Measurements from ENCODE around the gene ALAS1. TPM values are rescaled to one million over a fixed set of nuclear protein-coding genes. Genes with fewer than 3 reads are reported as not detected.

Gene ALAS1
- total and polyA plus RNA-seq, 2 experiments from 2014 or later = 17.8 to 42.8 TPM

DNA sequence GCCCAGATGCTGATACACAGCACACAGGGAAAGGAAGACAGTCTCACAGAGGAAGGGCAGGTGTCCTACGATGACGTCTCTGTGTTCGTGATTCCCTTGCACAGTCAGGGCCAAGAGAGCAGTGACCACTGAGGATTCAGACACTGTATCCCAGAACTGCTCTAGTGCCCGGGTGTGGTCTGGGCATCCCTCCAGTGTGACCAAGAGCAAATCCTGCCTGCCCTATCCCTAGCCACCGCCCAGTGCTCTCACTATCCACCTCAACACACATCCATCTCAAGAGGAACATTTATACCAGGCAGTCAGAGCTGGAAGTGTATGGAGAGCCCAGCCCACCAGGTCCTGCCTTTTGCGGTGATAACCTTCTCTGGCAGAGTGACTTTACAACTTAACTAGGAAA lies 51.7 kb downstream of the ALAS1 start:
- Mint-ChIP-seq H3K27ac (no peak overlapping the region), H3K4me3 (no peak overlapping the region), H3K27me3 (ENCODE audit: insufficient read depth, low read depth, poor library complexity) (peaks cover 41% of the 10 kb centered on the region), H3K4me1 (peaks cover 5% of the 10 kb centered on the region; the same call in 2 of the 3 replicates), H3K9me3 (no peaks in the 10 kb centered on the region), H3K36me3 (ENCODE audit: low read depth) (peaks cover 25% of the 10 kb centered on the region; the same call in 2 of the 3 replicates)
- H3F3A ChIP-seq (replicated peaks; ENCODE audit: low read depth) = peaks cover 8% of the 10 kb centered on the region
- no peak for TF ChIP-seq ZNF114 (CRISPR knock-in tag; IDR thresholded peaks at IDR 0.05)
- no peak for TF ChIP-seq ETS1 (IDR thresholded peaks at IDR 0.05)
- TF ChIP-seq POLR2AphosphoS5 (IDR thresholded peaks at IDR 0.05; ENCODE audit: low read depth) = peak; percentile 37
- TF ChIP-seq, protein P1, sequence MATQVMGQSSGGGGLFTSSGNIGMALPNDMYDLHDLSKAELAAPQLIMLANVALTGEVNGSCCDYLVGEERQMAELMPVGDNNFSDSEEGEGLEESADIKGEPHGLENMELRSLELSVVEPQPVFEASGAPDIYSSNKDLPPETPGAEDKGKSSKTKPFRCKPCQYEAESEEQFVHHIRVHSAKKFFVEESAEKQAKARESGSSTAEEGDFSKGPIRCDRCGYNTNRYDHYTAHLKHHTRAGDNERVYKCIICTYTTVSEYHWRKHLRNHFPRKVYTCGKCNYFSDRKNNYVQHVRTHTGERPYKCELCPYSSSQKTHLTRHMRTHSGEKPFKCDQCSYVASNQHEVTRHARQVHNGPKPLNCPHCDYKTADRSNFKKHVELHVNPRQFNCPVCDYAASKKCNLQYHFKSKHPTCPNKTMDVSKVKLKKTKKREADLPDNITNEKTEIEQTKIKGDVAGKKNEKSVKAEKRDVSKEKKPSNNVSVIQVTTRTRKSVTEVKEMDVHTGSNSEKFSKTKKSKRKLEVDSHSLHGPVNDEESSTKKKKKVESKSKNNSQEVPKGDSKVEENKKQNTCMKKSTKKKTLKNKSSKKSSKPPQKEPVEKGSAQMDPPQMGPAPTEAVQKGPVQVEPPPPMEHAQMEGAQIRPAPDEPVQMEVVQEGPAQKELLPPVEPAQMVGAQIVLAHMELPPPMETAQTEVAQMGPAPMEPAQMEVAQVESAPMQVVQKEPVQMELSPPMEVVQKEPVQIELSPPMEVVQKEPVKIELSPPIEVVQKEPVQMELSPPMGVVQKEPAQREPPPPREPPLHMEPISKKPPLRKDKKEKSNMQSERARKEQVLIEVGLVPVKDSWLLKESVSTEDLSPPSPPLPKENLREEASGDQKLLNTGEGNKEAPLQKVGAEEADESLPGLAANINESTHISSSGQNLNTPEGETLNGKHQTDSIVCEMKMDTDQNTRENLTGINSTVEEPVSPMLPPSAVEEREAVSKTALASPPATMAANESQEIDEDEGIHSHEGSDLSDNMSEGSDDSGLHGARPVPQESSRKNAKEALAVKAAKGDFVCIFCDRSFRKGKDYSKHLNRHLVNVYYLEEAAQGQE (IDR thresholded peaks at IDR 0.05; ENCODE audit: unreplicated experiment) = no peak
- no peak for TF ChIP-seq EZH2 (IDR thresholded peaks at IDR 0.05; ENCODE audit: low read depth, unreplicated experiment)
- H4K20me1 ChIP-seq (replicated peaks; ENCODE audit: insufficient read depth) = peaks cover 9% of the 10 kb centered on the region; the same call in 1 of the 2 replicates
- no peak overlapping the region for H2AFZ ChIP-seq
- no peak for ATAC-seq
- no peak overlapping the region for H3K4me2 ChIP-seq
- no peaks in the 10 kb centered on the region for H3K79me2 ChIP-seq (replicated peaks; ENCODE audit: insufficient read depth)
- no peak overlapping the region for H3K27ac ChIP-seq (ENCODE audit: low read depth)
- peaks cover 25% of the 10 kb centered on the region for H3K27me3 ChIP-seq (ENCODE audit: insufficient read depth)
- H3K4me3 ChIP-seq = no peak overlapping the region
- no peak for DNase-seq (ENCODE audit: low spot score)
- H3K4me1 ChIP-seq (ENCODE audit: insufficient read depth) = peaks cover 11% of the 10 kb centered on the region; the same call in 1 of the 2 replicates
- peaks cover 9% of the 10 kb centered on the region for H3K36me3 ChIP-seq (ENCODE audit: insufficient read depth)
- no peaks in the 10 kb centered on the region for H3K9me2 ChIP-seq (ENCODE audit: insufficient read depth)

- H3K4me3 Mint-ChIP-seq = no peak overlapping the region
- H3K36me3 Mint-ChIP-seq (ENCODE audit: low read depth) = peaks cover 29% of the 10 kb centered on the region; the same call in 2 of the 3 replicates
- H3F3A ChIP-seq (replicated peaks; ENCODE audit: low read depth) = peaks cover 8% of the 10 kb centered on the region
- TF ChIP-seq ZNF331 (CRISPR knock-in tag; IDR thresholded peaks at IDR 0.05; ENCODE audit: low read depth) (no peak), ZNF114 (CRISPR knock-in tag; IDR thresholded peaks at IDR 0.05) (no peak), JUNB (IDR thresholded peaks at IDR 0.05; ENCODE audit: unreplicated experiment) (no peak), EZH2phosphoT487 (IDR thresholded peaks at IDR 0.05; ENCODE audit: unreplicated experiment) (no peak), NANOG (IDR thresholded peaks at IDR 0.05; ENCODE audit: borderline replicate concordance) (no peak)
- TF ChIP-seq, protein P1 (IDR thresholded peaks at IDR 0.05; ENCODE audit: unreplicated experiment) = no peak
- TF ChIP-seq, protein P2, sequence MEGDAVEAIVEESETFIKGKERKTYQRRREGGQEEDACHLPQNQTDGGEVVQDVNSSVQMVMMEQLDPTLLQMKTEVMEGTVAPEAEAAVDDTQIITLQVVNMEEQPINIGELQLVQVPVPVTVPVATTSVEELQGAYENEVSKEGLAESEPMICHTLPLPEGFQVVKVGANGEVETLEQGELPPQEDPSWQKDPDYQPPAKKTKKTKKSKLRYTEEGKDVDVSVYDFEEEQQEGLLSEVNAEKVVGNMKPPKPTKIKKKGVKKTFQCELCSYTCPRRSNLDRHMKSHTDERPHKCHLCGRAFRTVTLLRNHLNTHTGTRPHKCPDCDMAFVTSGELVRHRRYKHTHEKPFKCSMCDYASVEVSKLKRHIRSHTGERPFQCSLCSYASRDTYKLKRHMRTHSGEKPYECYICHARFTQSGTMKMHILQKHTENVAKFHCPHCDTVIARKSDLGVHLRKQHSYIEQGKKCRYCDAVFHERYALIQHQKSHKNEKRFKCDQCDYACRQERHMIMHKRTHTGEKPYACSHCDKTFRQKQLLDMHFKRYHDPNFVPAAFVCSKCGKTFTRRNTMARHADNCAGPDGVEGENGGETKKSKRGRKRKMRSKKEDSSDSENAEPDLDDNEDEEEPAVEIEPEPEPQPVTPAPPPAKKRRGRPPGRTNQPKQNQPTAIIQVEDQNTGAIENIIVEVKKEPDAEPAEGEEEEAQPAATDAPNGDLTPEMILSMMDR (conservative IDR thresholded peaks at IDR 0.05; ENCODE audit: low read depth in 2 of 2) = no peak
Observed at GRCh38 chr3:52250122-52250521, 52.2 kb downstream of the ALAS1 start.

More at GRCh38 chr3:52250122-52250521, 52.2 kb downstream of the ALAS1 start:
- Histone ChIP-seq H3K9me2 (ENCODE audit: insufficient read depth) (no peaks in the 10 kb centered on the region), H2AFZ (no peak overlapping the region), H4K20me1 (replicated peaks; ENCODE audit: insufficient read depth) (peaks cover 9% of the 10 kb centered on the region; the same call in 1 of the 2 replicates), H3K4me2 (no peak overlapping the region), H3K27ac (ENCODE audit: low read depth) (no peak overlapping the region), H3K36me3 (ENCODE audit: insufficient read depth) (peaks cover 11% of the 10 kb centered on the region), H3K27me3 (ENCODE audit: insufficient read depth) (peaks cover 21% of the 10 kb centered on the region), H3K4me3 (no peak overlapping the region), H3K79me2 (replicated peaks; ENCODE audit: insufficient read depth) (no peaks in the 10 kb centered on the region), H3K4me1 (ENCODE audit: insufficient read depth) (0 out of 2 replicates have a peak, but pooled peaks cover 9% of the 10 kb centered on the region)
- DNase-seq (ENCODE audit: low spot score) (no peak), ATAC-seq (no peak)
- Mint-ChIP-seq H3K4me1 (peaks cover 2% of the 10 kb centered on the region; the same call in 2 of the 3 replicates), H3K27ac (no peak overlapping the region), H3K9me3 (no peaks in the 10 kb centered on the region), H3K27me3 (ENCODE audit: insufficient read depth, low read depth, poor library complexity) (peaks cover 36% of the 10 kb centered on the region)

Measured in GM23338 (cell line).